ENCODE data around the gene STON1.

DNA sequence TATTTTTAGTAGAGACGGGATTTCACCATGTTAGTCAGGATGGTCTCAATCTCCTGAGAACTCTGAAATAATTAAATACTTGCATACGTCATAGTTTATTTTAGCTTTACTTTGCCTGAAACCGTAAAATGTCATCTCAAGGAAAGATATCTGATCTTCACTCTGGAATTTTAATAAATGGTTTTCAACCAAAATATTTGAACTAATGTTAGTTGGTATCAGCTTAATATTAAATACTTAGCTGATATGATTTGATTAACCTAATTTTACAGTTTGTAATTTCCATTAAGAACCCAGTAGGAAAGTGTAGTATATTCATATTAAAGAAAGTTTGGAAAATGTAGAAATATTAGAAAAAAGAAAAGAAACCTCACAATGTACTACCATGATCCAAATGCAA is 41.4 kb upstream of the STON1 start:
- TF ChIP-seq CTCF (IDR thresholded peaks at IDR 0.05) (no peak), POLR2A (IDR thresholded peaks at IDR 0.05) (no peak)
